Pons (tissue), 1 donor: ENCODE results near the gene KIF25.
"Not testable (repeated sequence)": the region's sequence is repeated elsewhere in the genome, so short reads cannot be mapped to it uniquely, and the experiment has no call there.

ENCODE experiments used
- DNase-seq: peaks from one replicate; pipeline ENCODE4 v3.0.0-alpha.2; 2016; ENCODE audit warnings: low spot score

KIF25 gene

DNA sequence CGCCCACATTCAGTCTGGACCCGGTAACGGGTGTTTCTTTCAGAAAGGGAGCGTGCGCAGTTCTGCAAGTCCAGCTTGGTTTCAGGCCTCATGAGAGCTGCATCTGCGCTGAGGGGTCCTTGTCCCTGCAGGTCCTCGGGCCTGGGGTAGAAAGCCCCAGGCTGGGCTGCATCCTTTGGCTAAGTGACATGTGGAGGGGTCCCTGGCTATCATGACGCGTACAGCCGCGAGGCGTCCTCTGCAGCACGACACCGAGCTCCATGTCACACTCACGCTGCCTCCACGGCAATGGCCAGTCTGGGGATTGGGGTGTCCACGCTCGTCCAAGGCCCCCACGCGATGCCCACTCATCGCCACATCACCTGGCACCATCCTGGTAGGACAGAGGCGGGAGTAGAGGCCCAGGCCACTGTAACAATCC is 1.7 kb upstream of the KIF25 start:
- no peak for DNase-seq

DNA sequence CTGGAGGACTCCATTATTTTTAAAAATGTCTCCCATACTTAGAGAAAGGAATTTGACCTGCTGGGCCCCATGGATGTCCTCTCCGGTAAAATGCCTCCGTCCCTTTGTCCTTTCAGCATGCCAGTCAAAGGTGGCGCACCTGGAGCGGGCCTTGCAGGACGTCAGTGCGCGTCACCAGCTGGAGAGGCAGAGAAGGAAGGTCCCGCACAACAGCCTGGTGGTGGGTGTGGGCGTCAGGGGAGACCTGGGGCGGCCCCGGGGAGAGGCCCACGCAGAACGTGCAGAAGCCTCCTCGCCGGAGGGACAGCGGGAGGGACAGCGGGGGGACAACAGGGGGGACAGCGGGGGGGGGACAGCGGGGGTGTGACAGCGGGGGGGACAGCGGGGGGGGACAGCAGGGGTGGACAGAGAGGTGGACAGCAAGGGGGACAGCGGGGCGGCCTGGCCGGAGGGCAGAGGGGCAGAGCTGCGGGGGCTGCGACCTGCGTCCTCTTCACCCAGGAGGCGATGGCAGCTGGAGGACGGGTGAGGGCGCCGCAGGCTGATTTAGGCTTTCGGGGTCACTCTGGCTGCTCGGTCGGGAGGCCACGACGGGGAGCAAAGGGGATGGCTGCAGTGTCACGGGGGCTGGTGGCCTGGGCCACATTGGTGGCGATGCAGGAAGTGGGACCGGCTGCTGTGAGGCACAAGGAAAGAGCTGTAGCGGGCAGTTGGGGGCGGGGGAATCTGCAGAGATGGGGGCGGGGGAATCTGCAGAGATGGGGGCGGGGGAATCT is 859 bp upstream of the KIF25 start:
- DNase-seq, result peak; percentile 62

DNA sequence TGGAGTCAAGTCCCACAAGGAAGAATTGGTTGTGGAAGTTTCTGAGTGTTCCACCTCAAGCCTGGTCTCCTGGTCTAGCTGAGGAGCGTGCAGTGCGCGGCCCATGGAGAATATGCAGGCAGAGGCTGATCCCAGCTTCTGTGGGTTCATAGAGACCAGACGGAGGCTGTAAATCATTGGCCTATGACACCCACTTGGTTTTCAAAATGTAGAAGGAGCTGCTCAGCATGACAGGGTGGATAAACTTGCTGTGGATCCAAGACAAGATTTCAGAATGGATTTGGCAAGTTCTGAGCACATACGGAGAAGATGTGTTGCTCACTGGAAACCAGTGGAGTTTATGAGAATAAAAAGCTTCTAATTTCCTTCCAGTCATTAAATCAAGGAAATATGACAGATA is 744 bp downstream of the KIF25 start:
- no peak for DNase-seq

DNA sequence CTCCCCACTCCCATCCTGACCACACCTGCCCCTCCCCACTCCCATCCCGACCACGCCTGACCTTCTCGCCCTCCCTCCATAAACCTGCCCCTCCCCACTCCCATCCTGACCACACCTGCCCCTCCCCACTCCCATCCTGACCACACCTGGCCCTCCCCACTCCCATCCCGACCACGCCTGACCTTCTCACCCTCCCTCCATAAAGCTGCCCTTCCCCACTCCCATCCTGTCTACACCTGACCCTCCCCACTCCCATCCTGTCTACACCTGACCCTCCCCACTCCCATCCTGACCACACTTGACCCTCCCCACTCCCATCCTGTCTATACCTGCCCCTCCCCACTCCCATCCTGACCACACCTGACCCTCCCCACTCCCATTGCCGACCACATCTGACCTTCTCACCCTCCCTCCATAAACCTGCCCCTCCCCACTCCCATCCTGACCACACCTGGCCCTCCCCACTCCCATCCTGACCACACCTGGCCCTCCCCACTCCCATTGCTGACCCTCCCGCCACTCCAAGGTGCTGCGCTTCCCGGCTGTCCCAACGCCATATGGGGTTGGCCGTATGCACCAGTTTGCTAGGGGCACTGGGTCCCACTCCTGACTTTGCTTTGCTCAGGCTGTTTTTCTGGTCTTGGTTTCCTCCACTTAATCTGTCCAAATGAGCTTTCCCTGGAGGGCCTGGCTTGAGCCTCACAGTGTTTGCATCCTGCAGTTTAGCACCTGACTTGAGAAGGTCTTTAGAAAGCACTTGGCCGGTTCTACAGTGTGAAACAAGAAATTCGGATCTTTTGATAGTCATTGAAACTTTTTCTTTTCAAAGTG is 2.9 kb downstream of the KIF25 start:
- no peak for DNase-seq

DNA sequence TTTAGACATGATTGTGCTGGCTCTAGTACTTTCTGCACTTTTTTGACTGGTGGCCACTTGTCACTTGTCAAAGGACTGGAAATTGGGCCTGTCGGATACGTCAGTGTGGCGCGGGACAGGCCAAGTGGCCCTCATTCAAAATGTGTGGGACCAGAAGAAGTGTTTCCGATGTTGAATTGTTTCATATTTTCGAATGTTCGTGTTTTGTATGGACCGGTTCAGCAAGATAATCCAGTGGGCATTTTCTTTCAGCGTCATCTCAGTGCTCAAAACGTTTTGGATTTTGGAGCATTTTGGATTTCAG is 3.5 kb downstream of the KIF25 start:
- DNase-seq, result no peak

DNA sequence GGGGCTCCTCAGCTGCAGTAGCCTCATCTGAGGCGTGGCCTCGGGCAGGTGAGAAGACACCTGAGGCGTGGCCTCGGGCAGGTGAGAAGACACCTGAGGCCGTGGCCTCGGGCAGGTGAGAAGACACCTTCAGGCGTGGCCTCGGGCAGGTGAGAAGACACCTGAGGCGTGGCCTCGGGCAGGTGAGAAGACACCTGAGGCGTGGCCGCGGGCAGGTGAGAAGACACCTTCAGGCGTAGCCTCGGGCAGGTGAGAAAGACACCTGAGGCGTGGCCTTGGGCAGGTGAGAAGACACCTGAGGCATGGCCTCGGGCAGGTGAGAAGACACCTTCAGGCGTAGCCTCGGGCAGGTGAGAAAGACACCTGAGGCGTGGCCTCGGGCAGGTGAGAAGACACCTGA is 4.0 kb downstream of the KIF25 start:
- DNase-seq, result not testable (repeated sequence)

DNA sequence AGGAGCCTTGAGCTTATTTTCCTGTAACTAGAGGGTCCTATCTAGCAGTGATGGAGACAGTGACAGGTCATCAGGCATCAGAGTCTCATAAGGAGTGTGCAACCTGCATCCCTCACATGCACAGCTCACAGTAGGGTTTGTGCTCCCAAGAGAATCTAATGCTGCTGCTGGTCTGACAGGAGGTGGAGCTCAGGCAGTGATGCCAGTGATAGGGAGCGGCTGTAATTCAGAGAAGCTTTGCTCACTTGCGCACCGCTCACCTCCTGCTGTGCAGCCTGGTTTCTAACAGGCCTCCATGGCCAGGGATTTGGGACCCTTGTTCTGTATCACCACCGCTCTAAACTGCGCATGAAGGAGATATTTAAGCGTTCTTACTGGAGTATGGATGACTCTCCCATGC is 5.3 kb downstream of the KIF25 start:
- no peak for DNase-seq

DNA sequence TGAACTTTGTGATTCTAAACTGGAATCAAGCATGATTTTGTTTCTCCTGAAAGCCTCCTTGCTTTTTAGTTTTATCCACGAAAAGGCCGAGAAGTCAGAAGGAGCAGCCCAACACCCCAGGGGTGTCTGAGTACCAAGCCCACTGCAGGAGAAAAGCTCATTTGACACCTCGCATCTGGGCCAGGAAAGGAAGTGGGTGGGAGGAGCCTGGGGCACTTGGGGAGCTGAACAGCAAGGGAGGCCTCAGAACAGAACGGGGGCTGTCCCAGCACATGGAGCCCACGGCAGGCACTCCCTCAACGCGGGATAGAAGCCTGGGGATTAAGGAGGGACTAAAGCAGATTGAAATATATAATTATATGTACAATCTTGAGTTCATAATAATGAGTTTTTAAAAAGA is 6.6 kb downstream of the KIF25 start:
- DNase-seq, result no peak

DNA sequence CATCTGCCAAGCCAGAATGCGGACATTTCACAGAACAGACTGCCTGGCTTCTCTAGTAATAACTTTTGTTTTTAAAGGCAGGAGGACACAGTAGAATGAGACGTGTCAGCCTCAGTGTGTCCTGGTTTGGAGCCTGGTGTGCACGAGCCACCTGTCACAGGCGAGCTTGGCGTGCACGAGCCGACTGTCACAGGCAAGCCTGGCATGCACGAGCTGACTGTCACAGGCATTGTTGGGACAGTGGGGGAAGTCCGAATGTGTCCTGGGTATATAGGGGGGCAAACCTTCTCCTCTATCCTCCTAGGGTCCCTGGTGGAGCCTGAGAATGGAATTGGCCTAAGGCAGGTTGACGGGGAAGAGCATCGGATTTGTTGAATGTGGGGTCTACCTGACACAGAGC is 7.5 kb downstream of the KIF25 start:
- no peak for DNase-seq

DNA sequence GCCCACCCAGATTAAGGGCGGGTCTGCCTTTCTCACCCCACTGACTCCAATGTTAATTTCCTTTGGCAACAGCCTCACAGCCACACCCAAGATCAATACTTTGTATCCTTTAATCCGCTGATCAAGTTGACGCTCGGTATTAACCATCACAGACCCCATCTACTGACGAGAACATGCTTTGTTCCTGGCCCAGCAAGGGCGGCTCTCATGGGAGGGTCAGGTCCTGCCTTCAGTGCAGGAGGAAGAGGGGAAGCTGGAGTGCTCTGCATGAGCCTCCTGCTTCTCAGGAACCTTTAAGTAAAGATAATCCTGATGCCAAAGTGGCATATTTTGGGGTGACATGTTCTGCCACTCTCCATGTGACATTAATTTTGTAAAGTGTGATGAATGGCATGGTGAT is 8.3 kb downstream of the KIF25 start:
- no peak for DNase-seq

DNA sequence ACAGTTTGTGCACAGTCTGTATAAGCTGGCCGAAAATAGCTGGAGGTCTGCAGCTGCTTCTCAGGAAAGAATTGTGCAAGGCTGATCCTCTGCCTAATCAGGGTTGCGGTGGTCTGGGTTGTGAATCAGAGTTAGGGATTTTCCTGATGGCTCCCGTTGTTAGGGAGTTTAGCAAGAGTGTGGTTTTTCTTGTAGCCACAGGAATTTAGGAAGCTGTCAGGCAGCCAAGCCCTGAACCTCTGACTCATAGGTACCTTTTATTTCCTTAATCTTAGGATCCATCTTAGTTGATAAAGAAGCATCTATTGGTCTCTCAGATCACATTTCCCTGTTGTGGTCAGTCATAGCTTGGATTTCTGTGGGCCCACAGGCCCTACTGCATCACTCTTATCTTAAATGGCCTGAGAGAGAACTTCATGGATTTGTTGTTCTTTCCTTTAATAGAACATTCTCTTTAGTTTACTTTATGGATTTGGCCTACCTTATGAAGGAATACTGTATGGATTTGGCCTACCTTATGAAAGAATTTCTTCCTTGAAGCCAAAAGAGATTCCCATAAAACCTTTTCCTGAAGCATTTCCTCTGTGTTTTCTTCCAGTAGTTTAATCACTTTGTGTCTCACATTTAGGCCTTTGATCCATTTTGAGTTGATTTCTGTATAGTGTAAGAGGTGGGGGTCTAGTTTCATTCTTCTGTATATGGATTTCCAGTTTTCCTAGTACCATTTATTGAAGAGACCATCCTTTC is 10.3 kb downstream of the KIF25 start:
- DNase-seq, result no peak

DNA sequence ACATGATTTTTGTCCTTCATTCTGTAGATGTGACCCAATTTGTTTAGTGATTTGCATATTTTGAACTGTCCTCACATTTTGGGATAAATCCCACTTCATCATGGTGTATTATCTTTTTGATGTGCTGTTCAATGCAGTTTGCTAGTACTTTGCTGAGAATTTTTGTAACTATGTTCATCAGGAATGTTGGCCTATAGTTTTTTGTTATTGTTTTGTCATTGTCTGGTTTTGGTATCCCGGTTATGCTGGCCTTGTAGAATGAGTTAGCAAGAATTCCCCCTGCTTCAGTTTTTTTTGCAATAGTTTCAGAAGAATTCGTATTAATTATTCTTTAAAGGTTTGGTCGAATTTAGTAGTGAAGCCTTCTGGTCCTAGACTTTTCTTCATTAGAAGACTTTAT is 11.9 kb downstream of the KIF25 start:
- no peak for DNase-seq

DNA sequence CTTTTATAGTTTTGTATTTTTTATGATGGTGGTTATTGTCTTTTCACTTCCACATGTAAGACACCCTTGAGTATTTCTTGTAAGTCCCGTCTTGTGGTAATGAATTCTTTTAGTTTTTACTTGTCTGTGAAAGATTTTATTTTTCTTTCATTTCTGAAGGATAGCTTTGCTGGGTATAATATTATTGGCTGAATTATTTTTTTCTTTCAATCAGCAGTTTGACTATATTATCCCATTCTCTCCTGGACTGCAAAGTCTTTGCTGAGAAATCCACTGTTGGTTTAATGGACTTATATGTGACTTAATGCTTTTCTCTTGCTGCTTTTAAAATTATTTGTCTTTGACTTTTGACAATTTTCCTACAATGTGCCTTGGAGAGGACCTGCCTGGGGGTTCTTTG is 13.8 kb downstream of the KIF25 start:
- no peak for DNase-seq

DNA sequence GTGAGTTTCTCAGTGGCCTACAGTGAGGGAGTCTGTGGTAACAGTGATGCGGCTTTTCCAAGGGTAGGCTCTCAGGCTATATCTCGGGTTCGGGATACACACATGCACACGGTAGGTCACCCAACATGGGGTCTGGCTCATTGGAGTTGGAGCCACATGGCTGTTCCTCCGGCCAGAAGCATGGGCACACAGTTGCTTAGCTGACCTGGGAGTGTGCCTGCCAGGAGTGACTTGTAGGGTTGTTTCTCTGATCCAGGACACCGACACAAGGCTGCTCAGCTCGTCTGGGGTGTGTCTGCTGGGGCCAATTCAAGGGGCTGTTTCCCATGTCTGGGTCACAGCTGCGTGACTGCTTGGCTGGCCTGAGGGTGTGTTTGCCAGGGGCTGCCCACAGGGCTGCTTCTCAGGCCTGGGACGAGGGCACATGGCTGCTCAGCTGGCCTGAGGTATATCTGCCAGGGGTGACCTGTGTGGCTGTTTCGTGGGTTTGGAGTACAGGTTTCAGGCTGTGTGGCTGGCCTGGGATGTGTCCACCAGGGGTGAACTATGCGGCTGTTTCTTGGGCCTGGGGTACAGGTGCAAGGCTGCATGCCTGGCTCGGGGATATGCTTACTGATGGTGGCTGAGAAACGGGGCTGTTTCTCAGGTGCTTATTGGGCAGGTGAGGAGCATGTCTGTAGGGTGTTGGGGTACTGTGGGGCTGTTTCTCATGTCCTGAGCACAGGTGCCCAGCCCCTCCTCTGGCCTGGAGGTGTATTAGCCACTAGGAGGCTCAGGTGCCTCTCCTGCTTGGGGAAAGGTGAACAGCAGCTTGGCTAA is 15.2 kb downstream of the KIF25 start:
- no peak for DNase-seq

DNA sequence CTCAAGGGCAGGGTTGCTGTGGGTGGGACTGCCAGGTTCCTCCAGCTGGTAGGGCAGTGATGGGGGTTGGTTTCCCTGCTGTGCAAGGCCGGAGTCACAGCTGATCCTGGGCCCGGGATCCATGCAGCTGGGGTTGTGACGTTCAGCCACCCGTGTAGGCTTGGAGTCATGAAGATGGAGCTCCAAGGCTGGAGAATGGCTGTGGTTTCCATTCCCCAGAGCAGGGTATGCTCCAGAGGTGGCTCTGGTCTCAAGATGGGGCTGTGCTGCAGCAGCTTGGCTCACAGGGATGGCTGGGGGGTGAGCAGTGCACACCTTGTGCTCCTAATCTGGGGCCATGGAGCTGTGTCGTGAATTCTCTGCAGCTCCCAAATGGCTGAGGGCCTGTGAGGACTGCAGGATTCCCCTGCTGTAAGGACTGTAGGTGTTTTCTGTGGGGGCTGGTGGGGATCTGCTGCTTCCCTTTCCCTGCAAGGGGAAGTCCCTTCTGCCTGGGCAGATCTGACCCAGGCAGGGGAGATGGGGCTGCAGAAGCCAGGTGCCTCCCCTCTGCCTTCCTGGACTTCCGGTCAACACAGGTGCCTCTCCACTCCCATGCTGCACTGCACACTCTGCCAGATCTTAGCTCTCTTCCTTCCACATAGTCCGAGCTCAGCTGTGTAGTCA is 15.9 kb downstream of the KIF25 start:
- DNase-seq, result no peak

DNA sequence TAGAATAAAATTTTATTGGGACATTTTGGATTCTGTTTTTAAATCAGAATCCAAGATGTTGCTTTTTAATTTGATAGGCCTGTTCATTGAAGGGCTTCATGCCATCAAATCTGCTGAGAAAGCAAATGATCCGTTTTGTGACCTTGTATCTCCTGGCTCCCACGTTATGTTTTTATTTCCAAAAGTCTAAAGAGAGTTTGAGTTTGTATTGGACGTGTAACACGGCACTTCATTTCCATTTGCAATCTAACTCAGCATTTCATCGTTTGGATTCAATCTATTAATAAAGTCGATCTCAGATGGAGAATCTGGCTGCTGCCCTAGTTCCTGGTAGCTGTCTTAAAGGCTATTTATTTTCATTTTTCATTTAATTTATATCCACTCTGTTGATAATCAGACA is 17.0 kb downstream of the KIF25 start:
- no peak for DNase-seq

DNA sequence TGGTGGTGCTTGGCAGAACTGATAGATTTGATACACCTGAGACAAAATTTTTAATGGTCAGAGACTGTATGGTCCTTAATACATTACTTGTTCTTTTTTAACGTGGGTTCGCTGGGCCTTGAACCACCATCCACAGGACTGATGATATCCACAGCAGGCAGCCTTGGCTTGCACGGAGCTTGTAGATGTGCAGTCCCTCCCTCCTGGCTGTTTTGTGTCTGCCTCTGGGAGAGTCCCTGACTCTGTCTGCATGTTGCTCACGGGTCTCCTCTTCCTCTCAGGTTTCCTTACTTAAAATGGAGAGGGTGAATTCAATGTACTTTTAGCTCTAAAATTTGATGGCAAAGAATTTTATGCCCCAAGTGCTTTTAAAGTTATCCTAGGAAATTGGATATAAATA is 17.5 kb downstream of the KIF25 start:
- DNase-seq, result no peak

DNA sequence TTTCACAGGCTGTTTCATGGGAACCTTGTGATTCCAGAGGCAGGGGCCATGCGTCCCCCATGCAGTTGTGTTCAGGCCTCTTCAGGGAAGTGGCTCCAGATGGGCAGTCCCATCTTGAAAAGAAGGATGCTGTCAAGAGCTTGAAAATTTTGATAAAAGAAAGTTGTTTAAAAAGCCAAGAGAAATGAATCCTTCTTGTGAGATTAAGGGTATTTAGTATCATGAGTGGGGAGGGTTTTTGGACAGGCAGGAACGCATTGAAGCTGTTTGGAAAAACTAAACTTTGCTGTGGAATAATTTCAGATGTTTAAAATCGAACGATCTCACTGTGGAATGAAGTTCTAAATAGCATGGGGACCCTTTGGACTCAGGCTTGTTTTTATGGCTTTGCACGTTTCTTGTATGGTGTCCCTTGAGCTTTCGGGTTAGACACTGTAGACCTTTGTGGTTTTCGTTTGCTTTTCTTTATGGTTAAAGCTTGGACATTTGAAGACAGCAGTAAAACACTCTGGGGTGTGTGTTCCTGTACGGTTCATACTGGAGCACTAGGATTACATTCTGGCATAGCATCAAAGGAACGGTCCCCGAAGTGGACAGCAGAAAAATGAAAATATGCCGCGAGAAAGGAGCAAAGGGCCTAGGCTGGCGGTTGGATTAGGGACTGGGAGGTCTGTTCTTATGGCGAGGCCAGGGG is 18.2 kb downstream of the KIF25 start:
- DNase-seq, result no peak

DNA sequence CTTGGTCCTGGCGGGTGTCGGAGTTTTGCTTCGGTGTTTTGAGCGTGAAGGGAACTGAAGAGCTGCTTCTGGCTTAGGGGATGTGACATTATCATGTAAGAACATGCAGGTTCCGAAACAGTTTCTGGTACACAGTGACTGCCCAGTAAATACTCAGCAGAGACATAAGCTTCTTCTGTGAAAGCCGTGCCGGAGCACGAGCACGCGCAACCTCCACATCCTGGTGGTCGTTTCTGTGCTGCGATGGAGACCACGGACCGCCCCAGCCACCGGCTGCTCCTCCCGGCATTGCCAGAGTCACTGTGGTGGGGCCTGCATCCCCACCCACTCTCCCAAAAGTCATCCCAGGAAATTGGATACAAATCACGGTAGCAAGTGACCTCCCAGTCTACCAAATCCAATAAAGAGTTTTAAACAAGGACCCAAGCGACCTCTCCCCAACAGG is 18.7 kb downstream of the KIF25 start:
- no peak for DNase-seq

DNA sequence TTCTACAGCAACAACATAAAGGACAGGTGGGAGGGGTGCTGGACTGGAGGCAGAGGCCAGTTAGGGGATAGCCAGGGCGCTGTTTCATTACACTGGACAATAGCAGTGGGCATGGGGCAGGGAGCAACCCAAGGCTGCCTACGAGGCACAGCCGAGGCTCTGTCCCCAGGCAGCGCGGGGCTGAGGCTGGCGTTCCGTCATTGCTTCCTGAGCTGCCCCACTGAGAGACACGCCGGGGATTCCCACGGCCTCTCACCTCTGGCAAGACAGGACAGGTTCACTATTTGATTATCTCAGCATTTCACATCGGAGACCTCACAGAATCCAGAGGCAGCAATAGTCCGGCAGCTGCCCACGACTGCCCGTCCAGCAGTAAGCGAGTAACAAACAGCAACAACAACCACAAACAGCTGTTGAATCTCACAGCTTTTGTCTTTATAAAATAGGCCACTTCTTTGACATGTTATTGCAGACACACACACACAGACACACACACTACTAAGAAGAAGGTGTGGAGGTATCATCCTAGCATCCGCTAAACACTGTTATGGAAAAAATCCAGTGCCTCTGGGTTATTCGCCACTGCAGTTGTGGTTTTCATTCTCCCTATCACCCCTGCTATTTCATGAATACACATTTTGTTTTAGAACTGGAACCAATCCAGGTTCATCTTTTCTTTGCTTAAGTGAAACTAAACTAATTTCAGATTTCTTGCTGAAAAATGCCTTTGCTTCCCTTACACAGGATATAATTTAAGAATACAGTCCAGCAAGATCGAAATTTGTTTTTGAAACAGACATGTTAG is 19.5 kb downstream of the KIF25 start:
- DNase-seq, result peak; percentile 20
